Activated B cell treated with CpG ODN at 0.5 μM for 24 hours (primary cell): ENCODE measurements around the gene C9orf85. TPM values are rescaled to one million over a fixed set of nuclear protein-coding genes. Genes with fewer than 3 reads are reported as not detected.

Experiments used
- ATAC-seq: fragments of 200-7000 bp; cut with Tn5 transposase; one replicate; pipeline ENCODE4 v1.10.0; 2021; ENCODE audit warnings: low read depth, mild to moderate bottlenecking, moderate library complexity
- CTCF ChIA-PET: fragments of 350-600 bp; sonication (Branson Sonifier 250); formaldehyde crosslinking; loops from one replicate; lab custom pipeline; 2021; ENCODE audit warnings: antibody characterized with exemption; lab: Charles Lee
- POLR2A ChIA-PET: fragments of 350-600 bp; sonication (Branson Sonifier 250); formaldehyde crosslinking; loops from one replicate; lab custom pipeline; 2021; ENCODE audit warnings: antibody characterized with exemption; lab: Charles Lee
- DNase-seq: peaks from one replicate; pipeline ENCODE4 v3.0.0; 2022
- H3K27ac Mint-ChIP-seq: one replicate; pipeline ENCODE4 v1.8.0; 2020; ENCODE audit warnings: mixed read lengths
- H3K27me3 Mint-ChIP-seq: one replicate; pipeline ENCODE4 v1.8.0; 2021; ENCODE audit warnings: mixed read lengths
- H3K36me3 Mint-ChIP-seq: one replicate; pipeline ENCODE4 v1.8.0; 2021; ENCODE audit warnings: low read depth, mixed read lengths
- H3K4me1 Mint-ChIP-seq: one replicate; pipeline ENCODE4 v1.8.0; 2021; ENCODE audit warnings: mixed read lengths
- H3K4me3 Mint-ChIP-seq: one replicate; pipeline ENCODE4 v1.8.0; 2020; ENCODE audit warnings: mild to moderate bottlenecking, mixed read lengths
- H3K9me3 Mint-ChIP-seq: one replicate; pipeline ENCODE4 v1.8.0; 2020; ENCODE audit warnings: mixed read lengths
- intact Hi-C: fragments of 100-400 bp; cut with micrococcal nuclease; formaldehyde crosslinking; loops from one replicate; pipeline ENCODE4 v1.15.1; 2024
- total RNA-seq: library from RNA; stranded (reverse); gene quantifications from 2 replicates; pipeline ENCODE4 v1.2.3, GENCODE V29; 2022
- TF ChIP-seq, protein P1 (sequence below): fragments of 200-600 bp; IDR thresholded peaks from one replicate; pipeline ENCODE4 v1.8.0; 2022; ENCODE audit warnings: antibody characterized with exemption, mild to moderate bottlenecking

C9orf85 gene
- total RNA-seq, 1 donor from 2014 or later = 9.5 TPM

GRCh38 chr9:71920456-71921189, 9.2 kb downstream of the C9orf85 start:
- H3K36me3 Mint-ChIP-seq = peaks cover 31% of the 10 kb centered on the region
- intact Hi-C loops = loop anchor here (5.0 kb wide), 1 partner anchor 33 kb away; no protein-coding TSS in a partner anchor
- ATAC-seq (no peak), DNase-seq (no peak)
- TF ChIP-seq, protein P1, sequence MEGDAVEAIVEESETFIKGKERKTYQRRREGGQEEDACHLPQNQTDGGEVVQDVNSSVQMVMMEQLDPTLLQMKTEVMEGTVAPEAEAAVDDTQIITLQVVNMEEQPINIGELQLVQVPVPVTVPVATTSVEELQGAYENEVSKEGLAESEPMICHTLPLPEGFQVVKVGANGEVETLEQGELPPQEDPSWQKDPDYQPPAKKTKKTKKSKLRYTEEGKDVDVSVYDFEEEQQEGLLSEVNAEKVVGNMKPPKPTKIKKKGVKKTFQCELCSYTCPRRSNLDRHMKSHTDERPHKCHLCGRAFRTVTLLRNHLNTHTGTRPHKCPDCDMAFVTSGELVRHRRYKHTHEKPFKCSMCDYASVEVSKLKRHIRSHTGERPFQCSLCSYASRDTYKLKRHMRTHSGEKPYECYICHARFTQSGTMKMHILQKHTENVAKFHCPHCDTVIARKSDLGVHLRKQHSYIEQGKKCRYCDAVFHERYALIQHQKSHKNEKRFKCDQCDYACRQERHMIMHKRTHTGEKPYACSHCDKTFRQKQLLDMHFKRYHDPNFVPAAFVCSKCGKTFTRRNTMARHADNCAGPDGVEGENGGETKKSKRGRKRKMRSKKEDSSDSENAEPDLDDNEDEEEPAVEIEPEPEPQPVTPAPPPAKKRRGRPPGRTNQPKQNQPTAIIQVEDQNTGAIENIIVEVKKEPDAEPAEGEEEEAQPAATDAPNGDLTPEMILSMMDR = no peak
- H3K27ac Mint-ChIP-seq = no peak overlapping the region
- H3K27me3 Mint-ChIP-seq = no peaks in the 10 kb centered on the region
- H3K4me3 Mint-ChIP-seq = no peak overlapping the region
- peaks cover 11% of the 10 kb centered on the region for H3K4me1 Mint-ChIP-seq
- no peaks in the 10 kb centered on the region for H3K9me3 Mint-ChIP-seq
- ChIA-PET CTCF (interaction anchor here (1.4 kb wide), 1 partner anchor 105 kb away, joined by 3 read pairs; no protein-coding TSS in a partner anchor), POLR2A (no interaction called here)

- Mint-ChIP-seq H3K9me3 (no peaks in the 10 kb centered on the region), H3K4me3 (no peak overlapping the region), H3K27me3 (no peaks in the 10 kb centered on the region), H3K4me1 (peaks cover 11% of the 10 kb centered on the region), H3K27ac (no peak overlapping the region), H3K36me3 (peaks cover 31% of the 10 kb centered on the region)
- TF ChIP-seq, protein P1 = no peak
- ATAC-seq (no peak), DNase-seq (no peak)
- ChIA-PET CTCF (no interaction called here), POLR2A (no interaction called here)
- intact Hi-C loops = loop anchor here (5.0 kb wide), 1 partner anchor 34 kb away; no protein-coding TSS in a partner anchor
Measured at GRCh38 chr9:71921190-71921814, 9.9 kb downstream of the C9orf85 start.

DNA sequence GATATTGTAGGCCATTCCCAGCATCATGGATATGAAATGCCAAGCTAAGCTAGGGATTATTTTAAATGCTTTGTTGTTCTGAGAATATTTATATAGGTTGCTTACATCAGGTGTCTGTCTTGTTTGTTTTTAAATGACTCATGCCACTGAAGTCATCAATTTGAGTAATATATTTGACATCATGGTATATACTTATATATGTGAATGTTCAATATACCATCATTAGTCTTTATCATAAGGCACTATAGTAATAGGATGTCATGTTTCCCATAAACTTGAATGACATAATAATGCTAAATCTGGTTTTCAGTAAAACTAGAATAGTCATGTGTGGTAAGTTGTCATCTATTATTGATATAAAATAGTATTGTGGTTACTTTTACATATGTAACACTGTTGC, 13.1 kb downstream of the C9orf85 start:
- Mint-ChIP-seq H3K4me1 (peaks cover 5% of the 10 kb centered on the region), H3K9me3 (no peaks in the 10 kb centered on the region), H3K27ac (no peak overlapping the region), H3K36me3 (peaks cover 15% of the 10 kb centered on the region), H3K4me3 (no peak overlapping the region), H3K27me3 (no peaks in the 10 kb centered on the region)
- DNase-seq = no peak
- CTCF ChIA-PET = no interaction called here
- intact Hi-C loops = loop anchor here (5.0 kb wide), 1 partner anchor 37 kb away; no protein-coding TSS in a partner anchor
- TF ChIP-seq, protein P1 = no peak
- no peak for ATAC-seq
- POLR2A ChIA-PET = no interaction called here

DNA sequence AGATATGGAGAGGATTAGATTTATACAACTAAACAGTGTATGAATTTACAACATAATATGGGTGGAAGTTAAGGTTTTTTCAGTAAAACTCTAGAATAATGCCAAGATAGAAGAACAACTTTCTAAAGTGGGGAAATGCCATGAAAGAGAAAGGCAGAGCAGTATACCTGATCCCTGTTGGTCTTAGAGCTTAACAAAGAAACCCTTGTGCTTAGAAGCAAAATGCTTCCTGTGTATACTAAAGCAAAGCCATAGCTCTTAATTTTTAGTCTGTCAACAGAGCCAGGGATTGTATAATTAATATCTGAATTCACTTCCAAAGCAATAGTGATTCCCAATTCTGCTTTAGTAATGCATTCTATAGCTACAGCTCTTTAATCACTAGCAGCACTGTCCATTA, 14.4 kb downstream of the C9orf85 start:
- Mint-ChIP-seq H3K4me3 (no peak overlapping the region), H3K4me1 (peaks cover 7% of the 10 kb centered on the region), H3K27me3 (no peaks in the 10 kb centered on the region), H3K36me3 (peaks cover 13% of the 10 kb centered on the region), H3K27ac (no peak overlapping the region), H3K9me3 (no peaks in the 10 kb centered on the region)
- intact Hi-C loops = no loop called here
- ATAC-seq (no peak), DNase-seq (no peak)
- TF ChIP-seq, protein P1 = no peak
- CTCF ChIA-PET = interaction anchor here (1.2 kb wide), 1 partner anchor 119 kb away, joined by 5 read pairs; no protein-coding TSS in a partner anchor
- POLR2A ChIA-PET = interaction anchor here (1.3 to 1.4 kb wide), 2 partner anchors 12 to 15 kb away, joined by 4 read pairs; partner anchors contain the start of genes ABHD17B and C9orf85

DNA sequence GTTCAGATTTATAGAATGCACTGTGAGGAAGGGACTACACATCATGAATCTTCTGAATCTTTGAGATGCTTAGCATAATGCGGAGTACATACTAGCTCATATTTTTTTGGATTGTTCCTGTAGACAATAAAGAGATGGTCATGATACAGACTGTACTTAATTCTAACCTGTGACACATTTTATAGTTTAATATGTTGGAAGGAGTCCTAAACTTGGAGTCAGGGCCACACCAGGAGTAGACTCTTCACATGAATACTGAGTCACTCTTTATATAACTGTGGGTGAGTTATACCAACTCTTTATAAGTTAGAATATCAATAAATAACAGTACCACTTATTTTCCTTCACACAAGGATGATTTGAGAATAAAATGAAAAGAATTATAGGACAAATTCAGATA, 16.9 kb downstream of the C9orf85 start:
- no peaks in the 10 kb centered on the region for H3K27me3 Mint-ChIP-seq
- intact Hi-C loops = no loop called here
- ChIA-PET CTCF (no interaction called here), POLR2A (no interaction called here)
- peaks cover 9% of the 10 kb centered on the region for H3K36me3 Mint-ChIP-seq
- H3K4me1 Mint-ChIP-seq = peaks cover 8% of the 10 kb centered on the region
- H3K9me3 Mint-ChIP-seq = peaks cover 3% of the 10 kb centered on the region
- DNase-seq (no peak), ATAC-seq (no peak)
- no peak overlapping the region for H3K27ac Mint-ChIP-seq
- TF ChIP-seq, protein P1 = no peak
- no peak overlapping the region for H3K4me3 Mint-ChIP-seq
